Stimulated activated CD4-positive, alpha-beta T cell treated with anti-CD3 and anti-CD28 coated beads, Interleukin-4, amount 100 ng/mL, for 1 hour (primary cell): ENCODE results near the gene FOXJ3.

Experiments
- DNase-seq: peaks from one replicate; pipeline ENCODE4 v3.0.0-alpha.2; 2020

The FOXJ3 gene

GRCh38 chr1:42139444-42139843, 195.6 kb downstream of the FOXJ3 start:
- DNase-seq: no peak

DNA sequence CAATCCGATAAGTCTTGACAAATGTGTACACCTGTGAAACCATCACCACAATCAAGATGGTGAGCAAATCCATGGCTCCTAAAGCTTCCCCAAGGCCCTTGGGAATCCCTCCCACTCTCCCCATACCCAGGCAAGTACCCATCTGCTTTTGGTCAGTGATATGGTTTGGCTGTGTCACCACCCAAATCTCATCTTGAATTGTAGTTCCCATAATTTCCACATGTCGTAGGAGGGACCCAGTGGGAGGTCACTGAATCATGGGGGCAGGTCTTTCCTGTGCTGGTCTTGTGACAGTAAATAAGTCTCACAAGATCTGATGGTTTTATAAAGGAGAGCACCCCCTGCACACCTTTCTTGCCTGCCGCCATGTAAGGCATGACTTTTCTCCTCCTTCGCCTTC, 196.4 kb downstream of the FOXJ3 start:
- no peak for DNase-seq

DNA sequence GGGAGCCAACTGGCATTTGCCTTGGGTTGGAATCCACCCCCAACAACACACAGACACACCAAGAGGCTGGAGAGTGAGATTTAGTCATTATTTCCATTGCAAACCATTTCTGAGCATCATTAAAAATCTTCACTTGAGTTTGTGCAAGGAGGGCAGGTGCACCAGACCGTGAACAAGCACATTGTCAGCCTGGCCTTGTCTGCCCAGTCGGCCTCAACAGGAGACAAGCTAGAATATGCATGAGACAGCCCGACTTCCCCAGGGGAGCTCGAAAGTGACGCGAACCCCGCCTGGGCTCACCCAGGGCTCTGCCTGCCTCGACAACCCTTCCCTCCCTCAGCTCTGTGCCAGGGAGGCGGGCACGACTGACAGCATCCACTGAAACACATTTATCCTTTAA, 197.3 kb downstream of the FOXJ3 start:
- no peak for DNase-seq

GRCh38 chr1:42136466-42136865, 198.6 kb downstream of the FOXJ3 start:
- DNase-seq: no peak

- DNase-seq: no peak
Measured at GRCh38 chr1:42135426-42135825, 199.6 kb downstream of the FOXJ3 start.

- DNase-seq: no peak
Measured at GRCh38 chr1:42133809-42134526, 201.1 kb downstream of the FOXJ3 start.

DNA sequence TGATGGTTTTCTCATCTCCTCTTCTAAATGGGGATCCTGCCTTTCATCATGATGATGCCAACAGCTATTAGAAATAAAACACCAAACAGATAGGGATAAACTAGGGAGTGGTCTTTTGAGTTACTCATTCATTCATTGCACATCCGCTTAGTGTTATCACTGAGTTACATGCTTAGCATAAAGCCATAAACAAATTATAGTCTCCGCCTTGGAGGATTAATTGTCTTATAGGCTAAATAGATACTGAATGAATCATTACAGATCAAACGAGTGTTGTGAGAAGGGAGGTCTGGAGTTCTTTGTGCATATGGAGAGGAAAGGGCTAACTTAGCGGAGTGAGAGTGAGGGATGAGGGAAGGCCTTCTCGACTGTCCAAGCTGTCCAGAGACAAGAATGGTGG, 201.6 kb downstream of the FOXJ3 start:
- DNase-seq: no peak

DNA sequence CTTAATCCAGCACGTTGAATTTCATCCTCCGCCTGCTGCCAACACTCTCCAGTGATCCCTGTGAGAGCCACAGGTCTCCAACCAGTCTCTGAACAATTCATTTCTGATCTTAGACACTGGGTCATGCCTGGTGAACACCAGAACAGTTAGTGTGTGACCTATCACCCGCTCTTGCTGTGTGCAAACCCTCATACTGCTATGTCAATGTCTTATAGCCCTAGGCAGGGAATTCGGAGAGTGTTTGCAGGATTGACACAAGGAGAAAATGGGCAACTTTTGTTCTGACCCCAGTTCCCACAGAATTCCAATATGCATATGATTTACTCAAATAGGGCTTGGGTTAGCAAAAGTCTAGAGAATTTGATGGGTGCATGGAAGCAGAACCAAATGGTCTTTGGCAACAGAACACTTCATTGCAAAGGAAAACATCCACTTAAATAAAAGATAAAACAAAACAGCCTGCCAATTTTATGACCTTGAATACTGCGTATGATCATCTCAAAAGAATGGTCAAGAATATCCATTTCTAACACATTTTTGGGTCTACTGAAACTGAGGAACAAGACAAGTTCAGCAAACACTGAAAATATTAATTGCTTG, 204.9 kb downstream of the FOXJ3 start:
- DNase-seq: no peak

GRCh38 chr1:42128964-42129363, 206.1 kb downstream of the FOXJ3 start:
- no peak for DNase-seq

DNA sequence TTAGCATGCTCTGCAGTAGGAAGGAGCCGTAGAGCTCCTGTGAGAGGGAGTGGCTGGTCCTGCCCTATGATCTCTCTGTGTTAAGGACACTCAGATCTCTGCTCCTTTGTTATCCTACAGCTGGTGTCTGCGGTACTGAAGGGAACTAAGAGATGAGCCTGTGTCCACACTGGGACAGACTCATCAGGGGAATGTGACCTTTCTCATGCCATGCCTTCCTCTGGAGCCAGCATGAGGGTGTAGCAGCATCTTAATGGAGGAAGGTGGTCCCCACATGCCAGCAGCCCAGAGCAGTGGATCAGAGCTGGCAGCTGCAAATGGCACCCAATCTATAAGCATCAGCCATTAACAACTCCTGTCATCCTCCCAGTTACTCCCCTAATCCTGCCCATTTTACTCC, 206.5 kb downstream of the FOXJ3 start:
- no peak for DNase-seq

GRCh38 chr1:42127767-42128166, 207.3 kb downstream of the FOXJ3 start:
- no peak for DNase-seq
